ENCODE data around the gene AMFR.

Gene AMFR

GRCh38 chr16:56425439-56425832 lies at the start of gene AMFR:
Gene AMFR (minus strand): TSS chr16:56425545. CDS start chr16:56425327, 218 bp downstream.
- peak; percentile 56 for DNase-seq

GRCh38 chr16:56470666-56471065 lies 45.3 kb upstream of the AMFR start:
- no peak for DNase-seq

GRCh38 chr16:56470232-56470631 lies 44.9 kb upstream of the AMFR start:
- no peak for DNase-seq

- DNase-seq: no peak
Measured at GRCh38 chr16:56469748-56470147, 44.4 kb upstream of the AMFR start.

GRCh38 chr16:56468800-56469199 lies 43.5 kb upstream of the AMFR start:
- DNase-seq: no peak

- no peak for DNase-seq
Measured at GRCh38 chr16:56466344-56466743, 41.0 kb upstream of the AMFR start.

GRCh38 chr16:56463153-56463552 lies 37.8 kb upstream of the AMFR start:
- no peak for DNase-seq

GRCh38 chr16:56462064-56462796 lies 36.9 kb upstream of the AMFR start:
- no peak for DNase-seq

GRCh38 chr16:56460101-56460500 lies 34.8 kb upstream of the AMFR start:
- DNase-seq: no peak

GRCh38 chr16:56457927-56458470 lies 32.7 kb upstream of the AMFR start:
- no peak for DNase-seq

- DNase-seq: no peak
Measured at GRCh38 chr16:56451753-56452689, 26.7 kb upstream of the AMFR start.

- peak; percentile 95 for DNase-seq
Measured at GRCh38 chr16:56450986-56451752, 25.8 kb upstream of the AMFR start, which contains the start of the genes NUDT21 and OGFOD1. Gene NUDT21 (minus strand): TSS chr16:56451332. CDS start chr16:56451202, 130 bp downstream. Gene OGFOD1 (plus strand): TSS chr16:56451554. CDS start chr16:56451613, 59 bp downstream.

- no peak for DNase-seq
Measured at GRCh38 chr16:56450275-56450985, 25.1 kb upstream of the AMFR start.

- DNase-seq: no peak
Measured at GRCh38 chr16:56448005-56448404, 22.7 kb upstream of the AMFR start.

GRCh38 chr16:56447286-56447685 lies 21.9 kb upstream of the AMFR start:
- DNase-seq: no peak

GRCh38 chr16:56438038-56438437 lies 12.7 kb upstream of the AMFR start:
- no peak for DNase-seq

- no peak for DNase-seq
Measured at GRCh38 chr16:56436258-56436657, 10.9 kb upstream of the AMFR start.

GRCh38 chr16:56428091-56428490 lies 2.7 kb upstream of the AMFR start:
- no peak for DNase-seq

- DNase-seq: no peak
Measured at GRCh38 chr16:56426585-56426984, 1.2 kb upstream of the AMFR start.

GRCh38 chr16:56424791-56425438 lies 430 bp downstream of the AMFR start:
- peak; percentile 28 for DNase-seq

GRCh38 chr16:56424404-56424764 lies 961 bp downstream of the AMFR start:
- DNase-seq: no peak
